HG02973 (cell line): ENCODE results near the gene CEP89.
"Not testable (repeated sequence)": the region's sequence is repeated elsewhere in the genome, so short reads cannot be mapped to it uniquely, and the experiment has no call there.

Experiments used
- ATAC-seq: cut with Tn5 transposase; IDR thresholded peaks from one replicate; pipeline ENCODE4 v1.9.1; 2021; ENCODE audit warnings: moderate library complexity; ENCODE audit not compliant: unreplicated experiment

The CEP89 gene

GRCh38 chr19:32969549-32969948 is 2.2 kb downstream of the CEP89 start:
- ATAC-seq, result no peak

GRCh38 chr19:32966750-32967149 is 5.0 kb downstream of the CEP89 start:
- no peak for ATAC-seq

GRCh38 chr19:32945260-32945659 is 26.5 kb downstream of the CEP89 start:
- no peak for ATAC-seq

GRCh38 chr19:32941273-32941672 is 30.5 kb downstream of the CEP89 start:
- not testable (repeated sequence) for ATAC-seq

GRCh38 chr19:32936065-32936464 is 35.7 kb downstream of the CEP89 start:
- no peak for ATAC-seq

- no peak for ATAC-seq
Measured at GRCh38 chr19:32935629-32936028, 36.1 kb downstream of the CEP89 start.

- ATAC-seq, result no peak
Measured at GRCh38 chr19:32933571-32933970, 38.2 kb downstream of the CEP89 start.

GRCh38 chr19:32930567-32930966 is 41.2 kb downstream of the CEP89 start:
- no peak for ATAC-seq

GRCh38 chr19:32928806-32929205 is 43.0 kb downstream of the CEP89 start:
- ATAC-seq, result no peak

GRCh38 chr19:32924200-32924599 is 47.6 kb downstream of the CEP89 start:
- no peak for ATAC-seq

- no peak for ATAC-seq
Measured at GRCh38 chr19:32921624-32922023, 50.1 kb downstream of the CEP89 start.

- no peak for ATAC-seq
Measured at GRCh38 chr19:32919365-32919764, 52.4 kb downstream of the CEP89 start.

GRCh38 chr19:32917616-32917996 is 54.2 kb downstream of the CEP89 start:
- ATAC-seq, result no peak

GRCh38 chr19:32916969-32917615 is 54.7 kb downstream of the CEP89 start:
- ATAC-seq, result no peak

GRCh38 chr19:32914879-32915660 is 56.7 kb downstream of the CEP89 start:
- ATAC-seq, result no peak

- no peak for ATAC-seq
Measured at GRCh38 chr19:32911467-32911866, 60.3 kb downstream of the CEP89 start.

- ATAC-seq, result no peak
Measured at GRCh38 chr19:32910874-32911273, 60.9 kb downstream of the CEP89 start.

GRCh38 chr19:32910094-32910493 is 61.7 kb downstream of the CEP89 start:
- ATAC-seq, result no peak

GRCh38 chr19:32909257-32909656 is 62.5 kb downstream of the CEP89 start:
- ATAC-seq, result no peak

GRCh38 chr19:32908641-32909190 is 63.0 kb downstream of the CEP89 start:
- no peak for ATAC-seq

- ATAC-seq, result no peak
Measured at GRCh38 chr19:32902448-32902847, 69.3 kb downstream of the CEP89 start.

GRCh38 chr19:32901504-32902161 is 70.1 kb downstream of the CEP89 start:
- ATAC-seq, result no peak
